Activated CD8-positive, alpha-beta memory T cell treated with anti-CD3 and anti-CD28 coated beads for 24 hours (primary cell): Measurements from ENCODE around the gene NFIA.

ENCODE experiments used
- DNase-seq: peaks from one replicate; pipeline ENCODE4 v3.0.0-alpha.2; 2020

NFIA gene

GRCh38 chr1:61316493-61316892 lies 234.1 kb downstream of the NFIA start:
- no peak for DNase-seq

GRCh38 chr1:61318319-61319125 lies 236.2 kb downstream of the NFIA start:
- DNase-seq, result no peak

GRCh38 chr1:61320575-61320974 lies 238.2 kb downstream of the NFIA start:
- DNase-seq, result no peak

- no peak for DNase-seq
Measured at GRCh38 chr1:61322008-61322744, 239.8 kb downstream of the NFIA start.

- DNase-seq, result no peak
Measured at GRCh38 chr1:61322769-61323168, 240.4 kb downstream of the NFIA start.

GRCh38 chr1:61323681-61324328 lies 241.4 kb downstream of the NFIA start:
- no peak for DNase-seq

GRCh38 chr1:61326713-61327112 lies 244.4 kb downstream of the NFIA start:
- DNase-seq, result no peak

GRCh38 chr1:61327436-61327835 lies 245.1 kb downstream of the NFIA start:
- no peak for DNase-seq

- DNase-seq, result no peak
Measured at GRCh38 chr1:61329556-61329955, 247.2 kb downstream of the NFIA start.

GRCh38 chr1:61330018-61330417 lies 247.7 kb downstream of the NFIA start:
- DNase-seq, result no peak

GRCh38 chr1:61330571-61330970 lies 248.2 kb downstream of the NFIA start:
- no peak for DNase-seq

- DNase-seq, result no peak
Measured at GRCh38 chr1:61332196-61332753, 249.9 kb downstream of the NFIA start.

GRCh38 chr1:61332796-61333195 lies 250.4 kb downstream of the NFIA start:
- no peak for DNase-seq

GRCh38 chr1:61334718-61335589 lies 252.6 kb downstream of the NFIA start:
- DNase-seq, result no peak

- DNase-seq, result no peak
Measured at GRCh38 chr1:61337037-61337436, 254.7 kb downstream of the NFIA start.

GRCh38 chr1:61337441-61337951 lies 255.1 kb downstream of the NFIA start:
- no peak for DNase-seq

GRCh38 chr1:61337981-61338848 lies 255.9 kb downstream of the NFIA start:
- DNase-seq, result no peak

GRCh38 chr1:61338899-61339298 lies 256.5 kb downstream of the NFIA start:
- DNase-seq, result no peak

GRCh38 chr1:61341426-61341825 lies 259.1 kb downstream of the NFIA start:
- no peak for DNase-seq

GRCh38 chr1:61343734-61344420 lies 261.5 kb downstream of the NFIA start:
- DNase-seq, result no peak

- no peak for DNase-seq
Measured at GRCh38 chr1:61344696-61345095, 262.3 kb downstream of the NFIA start.
